GM19438 (cell line): Measurements from ENCODE around the gene PRKCE.

Source experiments
- ATAC-seq: cut with Tn5 transposase; IDR thresholded peaks from one replicate; pipeline ENCODE4 v1.9.1; 2021; ENCODE audit warnings: low read depth; ENCODE audit not compliant: unreplicated experiment

The PRKCE gene

DNA sequence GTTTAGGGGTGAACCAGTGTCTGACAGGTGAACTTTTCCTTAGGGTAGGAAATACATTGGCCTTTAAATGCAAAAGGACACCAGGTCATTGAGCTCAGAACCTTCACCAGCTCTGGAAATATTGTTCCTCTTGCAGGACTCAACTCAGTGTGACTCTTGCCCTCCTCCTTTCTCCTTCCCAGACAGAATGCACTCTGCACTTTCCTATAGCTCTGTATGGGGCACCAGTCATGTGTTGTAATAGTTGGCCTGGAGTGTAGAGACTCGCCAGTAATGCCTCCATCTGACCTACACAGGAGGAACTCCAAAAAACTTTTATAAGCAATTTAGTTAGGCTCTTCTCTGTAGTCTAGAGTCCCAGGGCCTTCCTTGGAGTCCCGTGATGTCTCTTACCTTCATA, 397.2 kb downstream of the PRKCE start:
- no peak for ATAC-seq

GRCh38 chr2:46050027-46050426, 398.6 kb downstream of the PRKCE start:
- no peak for ATAC-seq

DNA sequence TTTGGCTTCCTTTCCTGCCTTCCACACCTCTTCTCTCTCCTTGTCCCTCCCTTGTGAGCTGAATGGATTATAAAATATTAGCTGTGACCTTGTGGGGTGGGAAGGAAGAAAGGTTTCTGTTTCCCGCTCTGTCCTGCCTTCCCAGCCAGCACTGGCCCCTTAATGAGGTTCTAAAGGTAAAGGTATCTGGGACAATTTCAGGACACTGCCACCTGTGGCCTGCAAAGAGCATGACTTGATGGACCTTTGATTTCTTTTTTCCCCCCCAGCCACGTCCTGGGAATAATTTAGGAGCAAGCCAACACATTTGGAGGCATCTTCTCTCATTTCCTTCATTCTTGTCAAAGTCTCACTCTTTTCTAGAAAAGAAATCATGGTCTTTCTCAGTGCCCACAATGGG, 399.0 kb downstream of the PRKCE start:
- ATAC-seq = no peak

GRCh38 chr2:46051085-46051484, 399.6 kb downstream of the PRKCE start:
- no peak for ATAC-seq

DNA sequence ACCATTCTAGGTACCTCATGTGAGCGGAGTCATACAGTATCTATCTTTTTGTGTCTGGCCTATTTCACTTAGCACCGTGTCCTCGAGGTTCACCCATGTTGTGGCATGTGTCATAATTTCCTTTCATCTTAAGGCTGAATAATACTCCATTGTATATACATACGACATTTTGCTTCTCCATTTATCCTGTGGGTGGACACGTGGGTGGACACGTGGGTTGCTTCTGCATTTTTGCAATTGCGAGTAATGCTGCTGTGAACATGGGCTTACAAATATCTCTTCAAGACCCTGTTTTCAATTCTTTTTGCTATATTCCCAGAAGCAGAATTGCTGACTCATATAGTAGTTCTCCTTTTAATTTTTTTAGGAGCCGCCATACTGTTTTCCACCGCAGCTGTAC, 402.1 kb downstream of the PRKCE start:
- no peak for ATAC-seq

GRCh38 chr2:46056541-46056940, 405.1 kb downstream of the PRKCE start:
- no peak for ATAC-seq

DNA sequence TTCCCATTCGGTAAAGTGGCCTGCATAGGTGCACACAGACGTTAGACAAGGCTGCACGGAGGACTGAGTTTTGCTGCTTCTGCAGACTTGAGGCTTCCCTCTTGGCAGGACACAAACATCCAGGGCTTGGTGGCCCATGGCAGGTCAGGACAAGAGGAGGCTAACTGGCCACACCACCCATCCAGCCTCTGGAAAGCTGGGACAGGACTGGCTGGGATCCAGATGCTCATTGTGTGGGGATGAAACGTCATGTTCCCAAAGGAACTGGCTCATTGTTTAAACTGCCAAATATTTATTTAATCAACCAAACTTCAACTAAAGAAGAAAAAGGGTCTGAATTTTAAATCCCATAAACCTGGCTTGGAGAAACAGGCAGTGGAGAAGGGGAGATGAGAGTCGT, 406.7 kb downstream of the PRKCE start:
- no peak for ATAC-seq

GRCh38 chr2:46062637-46063412, 411.4 kb downstream of the PRKCE start:
- ATAC-seq = no peak

DNA sequence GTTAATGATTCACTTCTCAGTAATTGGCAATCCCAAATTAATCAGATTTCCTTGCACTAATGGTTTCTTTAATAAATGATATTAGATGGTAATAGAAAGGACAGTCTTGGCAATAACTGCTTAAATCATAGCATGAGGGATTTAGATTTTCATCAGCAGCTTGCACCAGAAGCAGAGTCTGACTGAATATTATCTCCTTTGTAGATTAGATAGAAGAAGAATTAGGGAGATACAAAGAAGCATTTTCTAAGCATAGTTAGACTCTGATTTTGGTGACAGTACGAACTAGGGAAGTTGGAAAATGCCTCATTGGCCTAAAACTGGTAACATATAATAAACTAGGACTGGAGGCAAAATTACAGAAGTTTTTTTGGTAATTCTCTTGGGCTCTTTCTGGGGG, 412.9 kb downstream of the PRKCE start:
- no peak for ATAC-seq

DNA sequence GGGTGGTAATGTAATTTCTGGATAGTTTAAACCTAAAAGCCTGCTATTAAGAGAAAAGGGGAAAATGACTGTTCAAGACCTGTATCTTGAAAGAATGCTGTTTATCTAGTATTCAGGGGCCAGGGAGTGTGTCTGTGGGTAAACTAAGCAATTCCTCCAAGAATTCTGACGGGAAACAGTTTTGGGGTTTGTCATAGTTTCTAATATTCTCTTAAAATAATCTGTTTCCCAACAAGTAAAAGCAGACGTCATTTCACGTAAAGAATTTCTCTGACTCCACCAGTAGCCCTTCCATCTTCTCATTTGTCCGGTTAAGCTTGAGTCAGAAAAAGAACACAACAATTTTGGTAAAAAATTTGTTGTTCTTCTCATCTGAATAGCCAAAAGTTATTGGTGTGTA, 413.7 kb downstream of the PRKCE start:
- ATAC-seq = no peak

GRCh38 chr2:46066116-46066515, 414.6 kb downstream of the PRKCE start:
- ATAC-seq = no peak

DNA sequence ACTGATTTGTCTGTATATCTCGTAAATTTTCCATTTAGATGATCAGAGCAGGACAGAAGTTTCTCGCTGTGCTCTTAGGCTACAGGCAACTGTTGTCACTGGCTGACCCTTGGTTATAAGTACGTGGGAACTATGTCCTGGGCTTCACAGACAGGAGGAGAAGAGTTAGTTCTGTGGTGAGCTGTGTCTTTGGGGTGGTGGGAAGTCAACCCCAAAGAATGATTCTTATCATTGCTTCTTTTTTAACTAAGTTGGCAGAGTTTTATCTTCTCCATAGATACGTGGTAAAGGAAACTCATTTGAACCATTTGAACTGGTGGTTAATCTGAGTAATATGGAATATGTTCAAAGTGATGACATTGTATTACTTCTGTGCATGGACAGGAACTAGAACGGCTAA, 415.1 kb downstream of the PRKCE start:
- ATAC-seq = no peak

GRCh38 chr2:46067062-46067461, 415.6 kb downstream of the PRKCE start:
- no peak for ATAC-seq

DNA sequence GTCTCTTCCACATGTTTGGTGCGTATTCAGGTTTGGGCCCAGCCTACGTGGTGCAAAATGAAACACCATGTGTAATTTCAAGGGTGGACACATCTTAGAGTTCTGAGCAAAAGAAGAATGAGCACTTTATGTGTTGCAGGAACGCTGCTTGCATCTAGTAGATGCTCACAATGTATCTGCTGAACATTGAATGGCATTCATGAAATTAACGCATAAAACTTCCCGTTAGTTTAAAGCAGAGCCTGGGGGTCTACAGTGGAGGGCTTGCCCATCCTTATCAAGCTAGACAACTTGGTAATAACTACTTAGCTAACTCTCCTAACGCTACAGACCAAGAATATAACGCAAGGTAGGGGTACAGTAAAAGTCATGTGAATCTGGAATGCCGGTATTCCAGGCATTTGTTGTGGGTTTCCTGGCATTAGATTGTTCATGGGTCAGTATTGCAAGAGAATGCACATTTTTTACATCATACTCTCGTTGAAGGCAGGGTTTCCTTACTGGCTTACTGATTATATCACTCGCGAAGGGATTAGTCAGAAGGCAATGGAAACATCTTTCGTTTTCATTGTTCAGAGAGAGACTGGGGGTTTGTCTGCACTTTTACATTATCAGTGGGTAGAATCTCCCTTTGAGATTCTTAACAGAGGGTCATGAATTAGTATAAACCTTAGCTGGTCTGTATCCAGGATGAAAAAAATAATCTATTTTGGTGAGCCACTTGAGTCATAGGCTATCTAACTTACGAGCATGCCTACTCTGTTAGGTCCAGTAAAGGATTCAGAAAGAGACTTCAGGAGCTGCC, 416.2 kb downstream of the PRKCE start:
- ATAC-seq = no peak

- ATAC-seq = no peak
Measured at GRCh38 chr2:46068636-46069035, 417.2 kb downstream of the PRKCE start.

GRCh38 chr2:46071074-46071473, 419.6 kb downstream of the PRKCE start:
- ATAC-seq = no peak

DNA sequence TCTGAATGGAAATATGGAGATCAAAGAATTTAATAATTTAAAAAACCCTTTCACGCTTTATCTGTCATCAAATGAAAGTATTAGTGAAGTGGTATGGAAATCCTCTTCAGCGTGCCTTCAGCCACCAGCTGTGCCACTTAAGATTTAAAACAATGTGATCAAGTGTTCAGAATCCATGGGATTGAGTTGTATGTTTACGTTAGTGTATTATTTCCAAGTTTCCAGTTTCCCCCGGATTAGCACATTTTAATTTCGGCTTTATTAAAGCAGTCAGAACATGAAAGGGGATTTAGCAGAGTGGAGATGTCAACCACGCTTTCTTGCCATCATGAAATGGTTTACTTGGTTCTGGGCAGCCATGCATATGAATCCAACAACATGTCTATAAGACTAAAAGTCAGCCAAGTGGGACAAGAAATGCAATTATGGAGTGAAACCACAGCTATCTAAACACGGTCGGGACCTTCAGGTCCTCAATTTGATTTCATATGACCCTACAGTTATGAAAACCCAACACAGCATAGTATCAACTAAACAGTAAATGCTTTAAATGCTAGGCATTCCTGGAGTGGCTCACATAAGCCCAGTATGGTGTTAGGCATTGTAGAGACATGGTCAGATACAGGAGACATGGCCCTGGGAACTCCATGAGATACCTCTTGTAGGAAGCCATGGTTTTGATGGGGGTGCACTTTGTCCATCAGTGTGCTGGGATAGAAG, 420.8 kb downstream of the PRKCE start:
- ATAC-seq = no peak

- no peak for ATAC-seq
Measured at GRCh38 chr2:46073540-46074046, 422.1 kb downstream of the PRKCE start.

- no peak for ATAC-seq
Measured at GRCh38 chr2:46074501-46074900, 423.0 kb downstream of the PRKCE start.

DNA sequence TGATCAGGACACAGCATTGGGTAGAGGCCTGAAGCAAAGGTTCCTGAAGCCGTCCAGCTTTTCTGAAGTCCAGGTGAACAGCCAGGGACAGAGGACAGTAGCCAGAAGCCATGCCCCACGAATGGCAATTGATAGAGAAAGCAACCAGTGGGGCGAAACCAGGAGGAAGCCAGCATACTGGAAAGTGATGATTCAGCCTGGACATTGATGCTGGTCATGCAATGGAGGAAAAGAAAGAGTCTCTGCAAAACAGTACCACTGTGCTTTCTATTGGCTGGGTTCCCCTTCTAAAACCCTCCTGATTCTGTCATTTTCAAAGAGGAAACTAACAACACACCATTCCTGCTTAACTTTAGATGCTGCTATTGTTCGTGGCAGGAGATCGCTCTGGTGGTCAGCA, 424.4 kb downstream of the PRKCE start:
- no peak for ATAC-seq

- ATAC-seq = no peak
Measured at GRCh38 chr2:46076251-46076650, 424.8 kb downstream of the PRKCE start.
